GM19468 (cell line): ENCODE results near the gene SRBD1.
"Not testable (repeated sequence)": the region's sequence is repeated elsewhere in the genome, so short reads cannot be mapped to it uniquely, and the experiment has no call there.

Experiments
- ATAC-seq: cut with Tn5 transposase; IDR thresholded peaks from one replicate; pipeline ENCODE4 v1.9.1; 2021; ENCODE audit warnings: mild to moderate bottlenecking, moderate library complexity, moderate number of reproducible peaks; ENCODE audit not compliant: unreplicated experiment; ENCODE audit errors: extremely low read depth

Gene SRBD1

DNA sequence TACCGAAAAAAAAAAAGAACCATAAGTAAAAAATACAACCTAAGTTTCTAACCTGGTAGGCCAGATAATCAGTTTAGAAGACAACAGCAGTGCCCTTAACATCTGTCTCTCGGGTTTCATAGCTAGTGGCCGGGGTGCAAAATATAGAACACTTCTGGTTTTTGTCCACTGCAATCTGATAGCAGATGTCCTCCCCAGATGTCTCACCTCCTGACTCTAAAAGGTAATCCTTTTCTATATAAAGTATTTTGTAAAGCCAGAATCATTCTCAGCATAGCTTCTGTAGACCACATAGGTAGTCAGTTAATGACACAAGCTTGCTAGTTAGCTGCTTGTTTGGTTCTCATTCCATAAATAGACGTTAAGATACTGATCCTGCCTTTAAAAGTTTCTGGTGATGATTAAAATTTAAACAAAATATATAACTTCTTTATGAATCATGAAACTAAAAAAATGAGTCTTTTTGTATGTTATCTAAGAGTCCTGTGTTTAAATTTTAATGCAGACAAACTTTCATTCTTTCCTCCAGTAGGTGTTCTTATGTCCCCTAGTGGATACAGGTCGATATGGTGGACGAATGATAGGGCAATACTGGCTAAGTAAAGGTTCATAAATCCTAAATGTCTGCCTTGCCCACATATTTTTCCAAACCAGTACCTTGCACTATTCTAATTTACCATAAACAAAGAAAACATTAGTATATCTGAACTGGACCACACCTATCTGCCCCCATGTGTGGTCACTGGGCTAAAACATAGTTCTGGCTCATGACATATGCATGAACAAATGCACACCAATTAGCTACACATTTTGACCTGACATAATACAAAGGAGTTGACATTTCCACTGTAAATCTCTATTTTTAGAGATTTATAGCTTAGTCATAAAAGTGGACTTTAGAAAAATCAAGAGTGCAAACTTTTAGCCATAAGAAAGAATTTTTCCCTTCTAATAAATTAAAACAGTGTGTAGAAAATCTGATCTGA is 171.0 kb downstream of the SRBD1 start:
- ATAC-seq: peak; percentile 40

DNA sequence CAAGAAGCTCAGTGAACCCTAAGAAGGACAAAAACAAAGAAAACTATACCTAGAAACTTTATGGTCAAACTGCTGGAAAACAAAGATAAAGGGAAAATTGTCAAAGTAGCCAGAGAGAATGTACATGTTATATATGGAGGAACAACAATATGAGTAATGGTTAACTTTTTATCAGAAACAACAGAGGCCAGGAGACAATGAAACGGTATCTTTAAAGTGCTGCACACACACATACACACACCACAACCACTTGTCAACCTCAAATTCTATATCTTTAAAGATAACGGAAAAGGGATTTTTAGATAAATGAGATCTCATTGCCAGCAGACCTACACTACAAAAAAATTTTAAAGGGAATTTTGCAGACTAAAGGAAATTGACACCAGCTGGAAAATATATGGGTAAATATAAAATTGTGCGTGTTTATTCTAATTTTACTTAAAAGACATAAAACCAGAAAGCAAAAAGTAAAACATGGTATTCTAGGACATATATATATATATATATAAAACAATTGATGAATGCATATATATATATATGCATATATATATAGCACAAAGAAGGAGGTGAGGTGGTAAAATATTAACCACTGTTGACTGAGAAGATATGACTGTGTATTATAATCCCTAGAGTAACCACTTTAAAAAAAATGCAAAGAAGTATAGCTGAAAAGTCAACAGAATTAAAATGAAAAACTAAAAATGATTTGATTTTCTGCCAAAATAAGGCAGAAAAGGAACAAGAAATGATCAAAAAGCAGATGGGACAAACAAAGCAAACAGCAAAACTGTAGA is 172.0 kb downstream of the SRBD1 start:
- ATAC-seq: no peak

DNA sequence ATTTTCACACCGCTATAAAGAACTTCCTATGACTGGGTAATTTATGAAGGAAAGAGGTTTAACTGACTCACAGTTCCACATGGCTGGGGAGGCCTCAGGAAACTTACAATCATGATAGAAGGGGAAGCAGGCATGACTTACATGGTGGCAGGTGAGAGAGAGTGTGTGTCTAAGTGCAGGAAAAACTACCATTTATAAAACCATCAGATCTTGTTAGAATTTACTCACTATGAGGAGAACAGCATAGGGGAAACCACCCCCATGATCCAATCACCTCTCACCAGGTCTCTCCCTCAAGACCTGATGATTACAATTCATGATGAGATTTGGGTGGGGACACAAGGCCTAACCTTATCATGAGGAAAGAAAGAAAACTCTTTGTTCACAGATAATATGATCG is 174.6 kb downstream of the SRBD1 start:
- no peak for ATAC-seq

DNA sequence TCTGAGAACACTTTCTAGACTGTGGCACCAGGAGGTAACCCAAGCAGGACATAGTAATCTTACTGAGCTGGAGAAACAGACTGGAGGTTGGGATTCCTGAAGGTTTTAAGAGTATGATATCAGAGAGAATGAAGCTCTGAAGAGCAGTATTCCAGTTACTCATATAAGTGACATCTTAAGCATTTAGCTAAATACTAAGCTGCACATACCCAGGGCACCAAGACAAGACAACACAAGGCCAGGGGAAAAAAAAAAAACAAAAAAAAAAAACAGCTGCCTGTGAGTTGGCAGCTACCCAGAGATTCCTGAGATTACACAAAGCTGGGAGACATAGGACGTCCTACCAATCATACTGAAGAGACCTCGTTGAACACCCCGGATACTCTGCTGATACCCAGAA is 175.8 kb downstream of the SRBD1 start:
- no peak for ATAC-seq

DNA sequence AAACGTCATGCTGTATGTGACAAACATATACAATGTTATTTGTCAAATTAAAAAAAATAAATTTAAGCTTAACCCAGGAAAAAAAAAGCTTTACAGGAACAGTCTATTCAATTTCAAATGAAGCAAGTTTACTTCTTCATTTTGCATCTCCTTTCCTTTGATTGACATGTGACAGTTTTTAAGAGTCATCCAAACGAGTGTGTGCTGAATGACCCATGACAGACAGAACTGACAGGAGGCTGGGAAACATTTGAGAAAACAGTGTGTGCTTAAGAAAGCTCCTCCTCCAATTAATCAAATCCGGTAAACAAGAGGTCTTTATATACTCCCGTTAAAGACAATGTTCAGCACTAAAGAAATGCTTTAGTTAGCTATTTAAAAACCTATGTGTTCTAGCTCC is 177.7 kb downstream of the SRBD1 start:
- no peak for ATAC-seq

DNA sequence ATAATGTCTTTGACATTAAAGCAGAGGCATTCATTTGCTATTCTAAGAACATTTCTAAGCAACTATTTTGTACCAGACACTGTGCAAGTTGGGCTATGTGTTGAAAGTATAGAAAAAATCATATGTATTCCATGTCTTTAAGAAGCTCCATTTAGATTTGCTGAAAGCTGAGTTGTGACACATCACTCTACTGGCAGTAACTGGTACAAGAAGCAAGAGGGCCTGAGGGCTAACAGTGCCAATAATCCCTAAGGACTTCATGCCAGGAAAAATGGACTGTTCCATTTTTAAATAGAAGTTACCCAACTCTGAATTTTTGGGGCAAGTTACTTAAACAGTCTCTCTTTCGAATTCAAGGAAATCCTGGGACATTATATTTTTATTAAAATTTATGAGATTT is 178.7 kb downstream of the SRBD1 start:
- no peak for ATAC-seq

DNA sequence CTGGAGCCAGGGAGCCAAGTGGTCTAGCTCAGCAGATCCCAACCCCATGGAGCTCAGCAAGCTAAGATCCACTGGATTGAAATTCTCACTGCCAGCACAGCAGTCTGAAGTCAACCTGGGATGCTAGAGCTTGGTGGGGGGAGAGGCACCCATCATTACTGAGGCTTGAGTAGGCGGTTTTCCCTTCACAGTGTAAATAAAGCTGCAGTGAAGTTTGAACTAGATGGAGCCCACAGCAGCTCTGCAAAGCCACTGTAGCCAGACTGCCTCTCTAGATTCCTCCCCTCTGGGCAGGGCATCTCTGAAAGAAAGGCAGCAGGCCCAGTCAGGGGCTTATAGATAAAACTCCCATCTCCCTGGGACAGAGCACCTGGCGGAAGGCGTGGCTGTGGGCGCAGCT is 185.0 kb downstream of the SRBD1 start:
- ATAC-seq: not testable (repeated sequence)

DNA sequence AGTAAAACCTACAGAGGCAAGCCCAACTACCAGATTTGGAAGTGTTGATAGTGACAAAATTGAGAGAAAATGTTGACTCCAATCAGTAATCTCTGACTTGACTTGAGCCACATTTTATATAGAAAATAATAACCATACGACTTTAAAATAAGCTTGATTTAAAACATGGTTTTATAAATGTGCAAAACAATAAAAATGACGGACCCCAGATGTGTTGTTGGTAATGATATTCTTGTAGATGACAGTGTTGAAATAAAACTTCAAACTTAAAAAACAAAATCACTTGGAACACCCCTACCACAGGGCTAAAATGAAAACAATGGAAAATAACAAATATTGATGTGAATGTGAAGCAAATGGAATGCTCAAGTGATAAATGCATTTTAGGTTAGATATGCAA is 188.1 kb downstream of the SRBD1 start:
- ATAC-seq: no peak

DNA sequence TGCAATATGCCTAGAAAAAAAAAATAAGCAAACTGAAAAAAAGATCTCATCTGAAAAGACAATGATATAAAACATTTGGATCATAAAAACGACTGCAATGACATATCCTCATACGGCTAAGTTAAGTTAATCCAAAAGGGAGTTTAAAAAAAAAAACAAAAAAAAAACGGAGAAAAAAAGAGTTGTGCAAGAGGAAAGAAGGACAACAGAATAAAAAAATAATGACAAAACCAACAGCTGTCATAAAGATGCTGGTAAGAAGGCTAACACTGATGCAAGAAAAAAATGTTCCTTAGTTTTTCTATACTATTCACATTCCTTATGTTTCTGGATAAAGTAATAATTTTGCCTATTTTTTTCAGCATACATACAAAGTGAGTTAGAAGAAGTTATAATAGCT is 192.5 kb downstream of the SRBD1 start:
- ATAC-seq: no peak

DNA sequence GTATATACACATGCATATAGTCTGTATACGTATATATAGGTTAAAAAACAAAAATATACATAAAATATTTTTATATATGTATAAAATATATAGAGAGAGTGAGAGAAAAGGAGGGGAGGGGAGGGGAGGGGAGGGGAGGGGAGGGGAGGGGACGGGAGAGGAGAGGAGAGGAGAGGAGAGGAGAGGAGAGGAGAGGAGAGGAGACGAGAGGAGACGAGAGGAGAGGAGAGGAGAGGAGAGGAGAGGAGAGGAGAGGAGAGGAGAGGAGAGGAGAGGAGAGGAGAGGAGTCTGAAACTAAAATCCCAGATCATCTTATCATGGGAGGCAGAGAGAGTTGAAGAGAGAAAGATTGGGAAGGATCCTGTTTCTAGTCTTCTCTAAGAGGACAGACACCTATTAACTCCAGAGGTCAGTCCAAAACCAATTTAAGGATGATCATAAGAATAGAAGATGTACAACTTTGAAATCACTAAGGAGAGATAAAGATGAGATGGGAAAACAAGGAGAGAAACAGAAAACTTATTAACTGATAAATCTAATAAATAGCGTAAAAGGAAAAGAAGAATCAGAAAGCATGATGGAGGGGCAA is 195.4 kb downstream of the SRBD1 start:
- no peak for ATAC-seq

DNA sequence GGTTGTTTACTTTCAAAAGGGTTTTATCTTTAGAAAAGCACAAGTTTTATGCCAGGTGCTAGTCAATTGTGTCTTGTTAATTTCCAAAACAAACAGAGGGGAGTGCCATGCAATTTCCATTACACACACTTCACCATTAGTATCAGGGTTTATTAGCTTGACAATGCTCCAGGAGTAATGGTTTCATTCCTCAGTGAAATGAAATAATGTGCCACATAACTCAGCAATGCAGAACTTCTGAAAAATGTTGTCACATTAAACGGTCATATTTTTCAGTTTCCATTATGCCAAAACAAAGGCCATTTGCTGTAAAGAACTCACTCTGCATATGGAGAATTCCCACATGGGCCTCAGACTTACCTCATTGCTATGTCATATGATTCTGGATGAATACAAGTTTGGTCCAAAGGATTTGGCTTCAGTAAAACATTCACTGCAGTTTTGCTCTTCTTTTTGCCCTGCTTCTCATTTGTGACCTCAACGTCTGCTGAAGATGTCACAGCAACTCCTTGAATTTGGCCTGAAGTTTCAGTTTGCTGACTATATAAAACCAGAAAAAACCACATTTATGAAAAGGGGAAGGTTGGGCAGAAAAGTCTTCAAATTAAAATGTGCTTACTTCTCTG is 198.2 kb downstream of the SRBD1 start:
- no peak for ATAC-seq

DNA sequence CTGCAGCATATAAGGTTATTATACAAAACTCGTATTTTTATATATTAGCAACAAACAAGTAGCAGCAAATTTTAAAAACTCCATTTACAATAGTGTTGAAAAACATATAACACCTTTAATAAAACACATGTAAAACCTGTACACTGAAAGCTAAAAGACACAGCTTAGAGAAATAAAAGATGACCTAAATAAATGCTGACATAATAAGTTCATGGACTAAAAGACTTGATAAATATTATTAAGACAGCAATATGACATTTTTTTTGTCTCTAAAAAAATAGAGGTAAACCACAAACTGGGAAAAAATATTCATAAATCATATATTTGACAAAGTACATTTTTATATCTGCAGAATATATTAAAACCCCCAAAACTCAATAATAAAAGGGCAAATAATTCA is 201.4 kb downstream of the SRBD1 start:
- ATAC-seq: no peak

DNA sequence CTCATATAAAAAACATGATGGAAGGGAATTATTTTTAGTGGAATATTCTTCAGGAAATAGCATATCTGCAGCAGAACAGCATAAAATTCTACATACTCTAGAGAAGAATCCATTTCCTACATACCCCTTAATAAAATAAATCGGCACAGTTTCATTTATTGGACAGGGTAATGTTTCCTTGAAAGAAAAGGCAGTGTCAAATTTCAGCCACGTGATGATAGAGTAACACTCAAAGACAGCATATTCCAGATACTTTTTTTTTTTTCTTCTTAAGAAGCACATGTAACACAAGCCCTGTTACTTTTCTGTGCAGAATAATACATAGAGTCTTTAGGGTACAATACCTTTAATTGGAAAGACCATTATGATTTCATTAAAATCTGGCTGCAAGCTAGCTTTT is 204.4 kb downstream of the SRBD1 start:
- ATAC-seq: no peak

DNA sequence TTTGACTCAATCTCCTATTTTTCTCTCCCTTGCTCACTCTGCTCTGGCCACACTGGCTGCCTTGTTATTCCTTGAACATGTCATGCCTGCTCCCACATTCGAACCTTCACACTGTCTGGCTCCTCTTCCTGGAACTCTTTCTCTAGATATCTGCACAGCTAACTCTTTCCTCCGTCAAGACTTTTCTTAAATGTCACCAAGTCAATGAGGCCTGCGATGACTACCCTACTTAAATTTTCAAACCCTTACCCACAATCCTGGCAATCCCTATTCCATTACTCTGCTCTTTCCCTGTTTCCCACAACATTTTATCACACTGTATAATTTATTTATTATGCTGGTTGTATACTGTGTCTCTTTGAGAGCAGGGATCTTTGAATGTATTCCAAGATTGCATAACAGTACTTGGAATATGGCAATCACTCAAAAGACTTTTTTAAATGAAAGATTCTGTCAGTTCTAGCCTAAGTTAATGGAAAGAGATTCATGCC is 206.2 kb downstream of the SRBD1 start:
- ATAC-seq: no peak

DNA sequence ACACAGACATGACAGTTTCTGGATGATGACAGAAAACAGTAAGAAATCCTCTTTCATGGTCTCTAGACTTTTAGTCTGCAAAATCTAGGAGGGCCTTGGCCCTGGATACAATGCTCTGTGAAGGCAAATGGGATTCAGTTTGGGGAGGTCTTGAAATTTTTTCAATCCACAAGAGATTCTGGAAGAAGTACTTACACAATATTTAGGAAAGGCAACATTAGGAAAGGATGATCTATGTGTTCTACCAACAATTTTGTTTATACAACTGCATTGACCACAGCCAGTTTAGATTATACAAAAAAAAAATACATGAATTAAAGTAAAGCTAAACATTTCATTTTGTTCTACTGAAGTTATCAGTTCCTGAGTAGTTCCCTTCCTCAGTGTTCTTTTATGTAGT is 208.0 kb downstream of the SRBD1 start:
- ATAC-seq: no peak

DNA sequence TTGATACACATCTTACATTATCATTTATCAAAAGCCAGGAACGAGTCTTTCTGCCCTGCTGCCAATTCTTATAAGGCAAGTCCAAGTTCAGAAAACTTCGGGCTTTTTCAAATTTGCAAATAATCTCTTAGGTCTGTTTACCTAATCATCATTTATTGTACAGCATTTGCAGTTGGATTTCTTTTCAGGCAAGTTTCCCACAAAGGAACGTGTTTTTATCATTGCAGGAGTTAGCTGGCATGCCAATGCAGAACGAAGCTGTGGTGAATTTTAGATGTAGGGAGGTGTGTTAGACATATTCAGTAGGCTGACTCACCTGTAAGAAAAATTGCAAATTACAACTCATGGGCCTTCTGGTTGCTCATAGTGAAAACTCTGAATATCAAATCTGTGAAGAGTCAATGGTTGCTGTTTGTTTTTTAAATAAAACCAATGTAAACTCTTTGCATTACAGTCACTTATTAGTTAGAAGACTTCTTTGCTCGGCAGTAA is 209.6 kb downstream of the SRBD1 start:
- ATAC-seq: no peak

DNA sequence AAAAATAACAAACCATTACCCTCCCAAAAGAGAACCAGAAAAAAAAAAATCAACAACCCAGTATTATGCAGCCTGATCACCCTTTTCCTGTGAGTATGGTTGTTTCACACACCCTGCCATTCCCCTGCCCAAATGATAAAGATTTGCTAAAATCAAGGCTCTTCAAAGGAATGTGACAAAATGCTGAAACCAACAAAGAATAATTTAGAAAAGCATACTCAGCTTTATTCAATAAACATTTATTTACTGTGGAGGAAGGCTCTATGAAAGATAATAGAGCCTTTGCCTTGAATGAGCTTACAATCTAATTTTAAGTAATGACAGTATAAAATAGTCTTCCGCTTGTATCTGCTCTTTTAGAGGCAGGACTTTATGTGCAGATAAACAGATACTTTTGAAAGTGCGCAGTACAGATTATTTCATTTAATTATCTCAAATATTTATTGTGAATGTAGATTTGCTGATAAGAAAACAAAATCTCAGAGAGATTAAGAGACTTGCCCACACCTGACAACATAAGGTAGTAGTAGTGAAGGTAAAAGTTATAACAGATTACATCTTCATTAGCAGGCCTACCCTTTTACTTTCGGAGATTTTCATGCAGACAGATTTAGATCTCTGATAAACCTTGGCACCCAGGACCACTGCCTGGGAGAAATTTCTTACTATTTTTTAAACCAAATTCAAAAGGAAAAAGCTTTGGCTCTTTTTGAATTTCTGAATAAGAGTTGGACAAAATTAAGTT is 211.9 kb downstream of the SRBD1 start:
- no peak for ATAC-seq

DNA sequence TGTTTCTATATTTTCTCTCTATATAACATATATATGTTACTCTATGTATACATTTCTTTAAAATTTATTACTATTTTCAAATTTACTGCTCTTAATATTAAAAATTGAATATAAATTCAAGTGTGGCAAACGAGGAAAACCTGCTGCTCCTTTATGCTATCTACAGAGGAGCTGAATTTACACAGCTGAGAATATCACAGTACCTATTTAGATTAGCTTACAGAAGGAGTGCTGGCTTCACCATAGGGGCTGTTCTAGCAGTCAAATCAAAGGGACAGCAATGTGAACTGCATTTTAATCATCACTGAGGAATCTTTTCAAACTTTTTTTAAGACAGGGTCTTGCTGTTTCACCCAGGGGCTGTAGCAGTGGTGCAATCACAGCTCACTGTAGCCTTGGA is 213.8 kb downstream of the SRBD1 start:
- no peak for ATAC-seq

DNA sequence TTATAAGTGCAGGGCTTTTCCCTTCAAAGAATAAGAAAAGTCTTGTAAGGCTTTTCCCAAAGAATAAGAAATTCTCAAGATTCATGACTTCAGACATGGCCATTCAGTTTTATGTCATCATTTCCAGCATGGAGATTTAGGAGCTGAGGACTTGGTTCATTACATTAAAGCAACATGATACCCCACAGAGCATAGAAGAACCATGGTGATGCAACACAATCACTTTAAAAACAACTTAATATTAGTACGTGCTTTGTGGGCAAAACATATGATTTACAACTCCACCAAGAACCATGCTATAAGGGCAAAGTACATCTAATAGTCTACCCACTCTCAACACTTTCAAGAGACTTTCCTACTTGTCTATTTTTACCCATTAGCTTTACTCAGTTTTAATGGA is 214.4 kb downstream of the SRBD1 start:
- ATAC-seq: no peak
